NK-92 treated with Interleukin-12 subunit alpha and Interleukin-12 subunit beta, amount 100 ng/mL, for 24 hours (cell line): ENCODE results near the gene UBE3D.
"Not testable (repeated sequence)": the region's sequence is repeated elsewhere in the genome, so short reads cannot be mapped to it uniquely, and the experiment has no call there.

Experiments used
- DNase-seq: peaks from one replicate; lab custom pipeline; 2025; lab: John Stamatoyannopoulos, UW

UBE3D gene

DNA sequence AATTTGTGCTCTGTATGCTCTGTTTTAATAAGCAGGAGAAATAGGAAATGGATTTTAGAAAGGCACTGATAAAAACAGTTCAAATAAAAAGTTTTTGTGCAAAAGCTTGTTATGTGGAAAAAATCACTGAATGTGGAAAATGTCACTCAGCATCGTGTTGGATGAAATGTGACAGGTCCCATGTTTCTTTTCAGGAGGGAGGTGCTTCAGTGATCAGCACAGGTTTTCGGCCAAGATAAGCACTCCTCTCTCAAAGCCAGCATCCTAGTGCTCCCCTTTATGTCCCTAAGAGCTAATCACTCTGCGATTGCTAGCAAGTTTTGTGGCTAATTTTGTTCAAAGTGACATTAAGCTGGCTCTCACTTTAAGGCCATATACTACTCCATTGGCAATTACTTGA is 12.0 kb downstream of the UBE3D start:
- no peak for DNase-seq

DNA sequence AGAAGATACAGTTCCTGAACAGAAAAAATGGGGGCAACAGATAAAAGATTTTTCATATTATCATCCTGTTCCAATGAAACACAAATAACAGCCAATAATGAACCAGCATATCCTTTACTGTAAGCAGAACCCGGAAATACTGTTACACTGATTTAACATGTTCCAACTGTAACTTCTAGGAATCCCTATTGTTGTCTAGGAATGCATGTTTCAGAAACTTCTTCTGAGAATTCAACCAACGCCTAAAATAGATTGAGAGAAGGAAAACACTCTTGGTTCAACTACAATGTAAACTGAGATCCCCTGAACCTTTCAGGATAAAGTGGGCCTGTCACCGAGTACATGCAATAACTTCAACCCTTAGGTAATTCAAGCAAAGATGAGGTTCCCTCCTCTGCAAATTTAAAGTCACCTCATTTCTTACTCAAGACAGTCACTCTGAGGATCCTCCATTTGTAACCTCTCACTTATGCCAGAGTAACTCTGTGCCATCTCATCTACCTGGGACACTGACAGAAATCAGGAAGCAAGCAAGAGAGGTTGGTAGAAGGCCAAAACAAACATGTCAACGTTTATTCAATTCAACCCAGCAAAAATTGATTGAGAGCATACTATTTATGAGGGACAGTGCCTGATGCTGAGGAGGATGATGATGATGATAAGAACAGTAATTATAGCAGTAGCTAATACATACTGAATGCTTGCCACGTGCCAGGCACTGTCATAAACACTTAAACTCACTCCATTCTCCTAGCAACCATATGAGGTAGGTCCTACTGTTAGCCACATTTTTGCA is 14.1 kb downstream of the UBE3D start:
- DNase-seq: no peak

DNA sequence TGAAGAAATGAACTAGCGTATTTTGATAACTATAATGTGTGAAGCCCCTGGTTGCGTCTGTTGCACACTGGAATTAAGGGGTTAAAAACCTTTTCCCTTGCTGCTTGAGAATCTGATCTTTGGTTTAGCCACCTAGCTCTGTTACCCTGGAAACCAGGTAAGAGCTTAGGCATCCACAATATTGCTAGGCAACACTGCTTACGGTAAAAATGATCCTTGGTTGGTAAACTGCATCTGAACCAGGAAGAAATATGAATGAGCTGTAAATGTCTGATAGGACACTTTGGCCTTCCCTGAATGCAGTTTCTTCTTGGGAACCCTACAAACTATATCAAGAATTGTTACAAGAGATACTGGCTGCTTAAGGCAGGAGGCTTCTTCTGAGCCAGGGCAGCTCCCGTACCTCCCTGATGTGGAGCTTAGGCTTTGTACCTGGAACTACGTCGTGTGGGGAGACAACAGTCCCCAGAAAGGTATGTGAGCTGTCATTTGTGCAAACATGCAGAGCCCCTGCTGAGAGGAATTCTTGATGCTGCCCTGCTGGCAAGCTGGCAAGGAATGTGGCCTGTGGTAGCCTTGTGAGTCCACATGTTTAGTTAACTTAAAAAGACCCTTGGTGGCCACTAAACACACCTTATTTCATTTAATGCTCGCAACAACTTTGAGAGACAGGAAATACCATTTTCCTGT is 18.4 kb downstream of the UBE3D start:
- no peak for DNase-seq

DNA sequence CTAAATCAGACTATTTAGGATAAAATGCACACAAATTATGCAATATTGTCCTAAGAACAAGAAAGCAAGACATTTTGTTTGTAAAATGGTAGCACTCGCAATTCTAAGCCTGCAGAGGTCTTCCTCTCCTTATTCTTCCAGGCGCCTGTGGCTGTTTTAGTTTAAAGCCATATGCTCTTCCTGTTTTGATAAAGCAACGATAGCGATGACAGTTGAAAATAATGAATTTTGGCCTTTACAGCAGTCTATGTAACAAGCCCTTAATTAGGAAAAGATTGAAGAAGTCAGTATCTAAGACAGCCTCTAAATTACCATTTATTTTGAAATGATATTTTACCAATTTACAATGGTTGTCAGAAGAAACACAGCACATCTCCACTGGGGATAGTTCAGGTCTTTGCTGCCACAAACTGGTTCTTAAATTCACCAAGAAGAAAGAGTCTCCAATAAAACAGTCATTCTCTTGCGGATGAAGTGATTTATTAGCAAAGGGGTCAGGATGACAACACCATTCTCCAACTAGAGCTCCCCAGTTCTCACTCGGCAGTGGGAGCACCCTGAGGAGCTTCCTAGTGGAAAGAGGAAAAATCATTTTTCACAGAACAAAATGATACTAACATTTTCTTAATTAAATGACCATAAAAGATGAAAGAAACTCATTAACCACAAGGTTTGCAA is 21.4 kb downstream of the UBE3D start:
- DNase-seq: no peak

DNA sequence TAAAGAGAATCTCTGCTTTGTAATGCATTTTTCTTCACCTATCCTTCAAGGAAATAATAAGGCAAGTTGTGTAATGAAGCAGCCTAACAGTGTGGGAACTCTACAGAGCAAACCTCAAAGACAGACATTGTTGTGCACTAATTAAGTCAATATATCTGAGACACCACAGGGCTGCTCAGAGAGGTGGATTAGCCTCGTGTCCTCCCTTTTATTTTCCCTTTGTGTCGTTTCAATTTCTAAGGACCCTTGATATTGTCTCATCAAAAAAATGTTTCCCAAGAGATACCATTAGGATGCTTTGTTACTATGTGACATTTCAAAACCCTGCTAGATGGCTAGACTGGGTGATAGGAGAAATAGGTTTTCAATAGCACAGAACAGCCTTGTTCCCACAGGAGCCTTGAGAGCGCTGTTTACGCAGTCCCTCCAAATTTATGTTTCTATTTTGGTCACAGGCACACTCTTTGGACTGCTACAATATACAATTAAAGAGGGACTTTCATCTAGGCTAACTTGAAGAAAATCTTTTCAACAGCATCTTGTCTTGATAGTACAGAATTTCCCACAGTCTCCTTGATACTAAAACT is 23.1 kb downstream of the UBE3D start:
- no peak for DNase-seq

DNA sequence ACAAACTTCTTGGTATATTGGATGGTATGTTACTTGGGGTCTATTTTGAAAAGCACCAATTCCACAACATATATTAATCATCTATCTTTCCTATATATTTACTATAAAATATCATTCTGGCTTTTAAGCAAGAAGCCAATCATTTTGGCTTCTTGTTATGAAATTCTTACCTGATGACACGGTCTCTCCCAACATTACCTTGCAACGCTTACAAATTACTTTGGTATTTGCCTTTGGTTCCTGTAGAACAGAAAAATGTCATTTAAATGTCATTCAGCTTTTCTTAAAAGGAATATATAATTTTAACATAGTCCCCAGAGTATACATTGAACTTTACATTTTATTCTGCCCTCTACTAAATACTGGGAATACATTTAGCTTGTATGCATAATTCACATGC is 27.4 kb downstream of the UBE3D start:
- DNase-seq: no peak

DNA sequence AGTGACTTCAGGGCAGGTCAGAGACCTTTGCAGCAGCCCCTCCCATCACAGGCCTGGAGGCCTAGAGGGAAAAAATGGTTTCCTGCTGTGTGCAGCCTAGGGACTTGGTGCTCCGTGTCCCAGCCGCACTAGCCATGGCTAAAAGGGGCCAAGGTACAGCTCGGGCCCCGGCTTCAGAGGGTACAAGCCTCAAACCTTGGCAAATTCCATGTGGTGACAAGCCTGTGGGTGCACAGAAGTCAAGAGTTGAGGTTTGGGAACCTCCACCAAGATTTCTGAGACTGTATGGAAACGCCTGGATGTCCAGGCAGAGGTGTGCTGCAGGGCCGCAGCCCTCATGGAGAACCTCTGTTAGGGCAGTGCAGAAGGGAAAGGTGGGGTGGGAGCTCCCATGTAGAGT is 34.0 kb downstream of the UBE3D start:
- no peak for DNase-seq

DNA sequence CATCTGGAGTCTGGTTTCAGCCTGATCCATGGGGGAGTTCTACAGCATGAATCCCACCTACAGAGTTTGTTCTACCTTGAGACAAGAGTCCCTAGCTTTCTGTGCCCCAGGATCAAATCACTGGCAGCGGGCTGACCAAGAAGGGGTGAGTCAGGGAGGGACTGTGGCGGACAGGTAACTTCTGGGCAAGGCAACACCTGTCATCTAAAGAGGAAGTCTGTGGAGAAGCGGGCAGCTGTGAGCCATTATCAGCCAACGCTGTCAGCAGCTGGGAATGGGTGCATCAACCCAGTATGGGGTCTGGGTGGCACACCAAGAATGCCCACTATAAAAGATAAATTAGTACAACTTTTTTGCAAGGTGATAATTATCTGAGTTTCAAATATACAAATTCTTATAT is 45.9 kb downstream of the UBE3D start:
- no peak for DNase-seq

DNA sequence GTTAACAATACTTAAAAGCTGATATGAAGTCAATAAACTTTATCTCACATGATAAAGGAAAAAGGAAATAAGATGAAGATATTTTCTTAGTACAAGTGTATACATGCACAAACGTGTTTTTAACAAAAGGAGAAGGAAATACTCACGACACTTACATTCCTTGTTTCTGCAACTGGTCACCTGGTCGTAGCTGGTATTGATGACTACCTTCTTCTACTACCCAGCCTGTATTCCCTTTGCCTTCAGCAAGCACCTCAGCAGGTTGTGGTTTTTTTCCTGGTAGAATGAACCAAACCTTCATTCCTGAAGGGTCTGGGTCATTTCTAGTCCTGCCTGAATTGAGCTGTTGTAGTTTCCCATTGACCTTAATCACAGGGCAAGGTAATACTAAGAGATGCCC is 54.5 kb downstream of the UBE3D start:
- not testable (repeated sequence) for DNase-seq

DNA sequence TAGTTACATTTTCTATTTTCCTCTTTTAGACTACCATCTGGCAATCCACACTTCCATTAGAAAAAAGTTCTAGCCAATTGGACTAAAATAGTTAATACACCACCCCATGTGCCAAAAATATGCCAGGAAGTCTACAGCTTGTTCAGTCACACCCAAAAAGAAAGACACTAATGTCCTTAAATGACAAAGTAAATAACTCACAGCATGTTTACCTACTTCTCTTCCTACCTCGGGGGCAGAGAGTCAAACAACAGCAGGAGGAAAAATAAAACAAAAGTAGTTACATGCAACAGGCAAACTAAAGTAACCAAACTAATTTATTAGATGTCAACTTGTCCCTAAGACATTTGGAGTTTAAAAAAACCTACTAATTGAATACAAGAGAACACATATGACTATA is 57.0 kb downstream of the UBE3D start:
- DNase-seq: no peak

DNA sequence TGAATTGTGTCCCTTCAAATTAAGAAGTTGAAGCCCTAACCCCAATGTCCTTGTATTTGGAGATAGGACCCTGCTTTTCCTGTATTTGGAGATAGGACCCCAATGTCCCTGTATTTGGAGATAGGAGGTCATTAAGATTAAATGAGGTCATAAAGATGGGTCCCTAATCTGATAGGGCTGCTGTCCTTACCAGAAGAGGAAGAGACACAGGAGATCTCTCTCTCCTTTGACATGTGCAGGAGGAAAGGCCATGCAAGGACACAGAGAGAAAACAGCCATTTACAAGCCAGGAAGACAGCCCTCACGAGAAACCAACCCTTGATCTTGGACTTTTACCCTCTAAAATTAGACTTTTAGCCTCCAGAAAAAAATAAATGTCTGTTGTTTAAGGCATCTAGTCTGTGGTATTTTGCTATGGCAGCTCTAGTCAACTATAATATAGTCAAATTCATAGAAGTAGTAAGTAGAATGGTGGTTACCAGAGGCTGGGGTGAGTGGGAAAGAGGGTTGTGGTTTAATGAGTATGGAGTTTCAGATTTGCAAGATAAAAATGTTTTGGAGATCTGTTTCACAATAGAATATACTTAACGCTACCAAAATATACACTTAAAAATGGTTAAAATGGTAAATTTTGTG is 59.3 kb downstream of the UBE3D start:
- no peak for DNase-seq

DNA sequence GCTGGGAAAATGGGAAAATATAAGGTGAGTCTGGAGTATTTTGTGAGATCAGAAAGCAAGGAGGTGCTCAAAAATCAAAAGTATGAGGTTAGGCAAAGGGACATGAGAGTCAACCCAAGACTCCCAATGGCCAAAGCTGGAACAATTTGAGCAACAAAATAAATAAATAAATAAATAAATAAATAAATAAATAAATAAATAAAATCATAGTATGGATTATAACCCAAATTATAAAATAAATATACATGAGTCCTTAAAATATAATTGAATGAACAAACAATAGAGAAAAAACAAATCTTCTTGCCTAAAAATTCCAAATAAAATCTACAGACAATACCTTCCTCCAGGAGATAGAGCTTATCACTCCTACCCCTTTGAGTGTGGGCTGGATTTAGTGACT is 69.5 kb downstream of the UBE3D start:
- no peak for DNase-seq

DNA sequence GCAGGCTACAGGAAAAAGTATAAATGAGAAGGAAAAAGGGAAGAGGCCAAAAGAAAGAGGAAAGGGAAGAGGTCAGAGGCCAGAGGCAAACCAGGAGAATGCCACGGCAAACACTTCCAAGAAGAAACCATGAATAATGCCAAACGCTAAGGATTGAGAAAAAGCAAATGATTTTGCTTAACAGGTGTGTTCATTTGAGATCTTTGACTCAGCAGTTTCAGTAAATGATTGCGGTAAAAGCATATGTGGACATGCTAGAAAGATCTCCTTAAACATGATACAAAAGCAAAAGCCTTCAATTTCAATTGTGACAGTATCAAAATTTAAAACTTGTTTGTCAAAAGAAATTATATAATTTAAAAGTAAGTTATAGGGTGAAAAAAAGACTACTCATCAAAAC is 70.6 kb downstream of the UBE3D start:
- no peak for DNase-seq

DNA sequence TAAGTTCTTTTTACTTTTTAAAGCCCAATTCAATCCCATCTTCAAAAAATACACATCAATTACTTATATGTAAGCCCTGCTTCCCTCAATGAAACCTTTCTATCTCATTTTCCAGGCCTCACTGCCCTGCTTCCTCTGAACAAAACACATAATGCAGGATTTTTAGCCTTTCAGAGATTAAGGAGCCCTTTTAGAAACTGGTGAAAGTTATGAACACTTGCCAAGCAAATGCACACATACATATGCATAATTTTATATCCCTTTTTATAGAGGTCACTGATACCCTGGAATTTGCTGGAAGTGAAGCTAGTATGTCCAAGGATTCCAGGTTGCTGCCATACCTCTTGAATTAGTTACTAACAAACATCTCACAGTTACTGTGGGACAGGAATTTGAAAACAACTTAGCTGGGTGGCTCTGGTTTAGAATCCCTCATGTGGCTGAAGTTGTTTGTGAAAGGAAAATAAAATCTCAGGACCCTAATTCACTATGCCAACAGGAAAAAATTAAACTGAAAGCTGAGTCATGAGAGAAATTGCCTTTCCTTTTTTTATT is 75.8 kb downstream of the UBE3D start:
- DNase-seq: no peak

DNA sequence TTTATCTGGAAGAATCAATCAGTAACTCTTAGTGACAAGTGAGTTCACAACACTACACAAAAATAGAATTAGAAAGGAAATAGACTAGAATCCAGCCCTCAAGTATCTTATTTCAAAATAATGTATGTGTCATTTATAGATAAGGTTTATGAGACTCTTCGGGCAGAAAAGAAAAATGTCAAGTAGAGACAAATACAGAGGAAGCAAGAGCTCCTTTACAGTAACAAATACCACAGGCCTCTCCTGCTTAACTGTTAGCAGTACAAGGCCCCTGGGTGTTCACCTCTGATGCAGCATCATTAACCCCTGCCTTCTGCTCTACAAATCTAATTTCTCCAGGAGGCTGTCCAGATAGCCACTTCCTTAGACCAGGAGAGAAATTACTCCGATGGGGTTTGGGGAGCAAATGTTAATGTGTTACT is 76.7 kb downstream of the UBE3D start:
- DNase-seq: no peak

DNA sequence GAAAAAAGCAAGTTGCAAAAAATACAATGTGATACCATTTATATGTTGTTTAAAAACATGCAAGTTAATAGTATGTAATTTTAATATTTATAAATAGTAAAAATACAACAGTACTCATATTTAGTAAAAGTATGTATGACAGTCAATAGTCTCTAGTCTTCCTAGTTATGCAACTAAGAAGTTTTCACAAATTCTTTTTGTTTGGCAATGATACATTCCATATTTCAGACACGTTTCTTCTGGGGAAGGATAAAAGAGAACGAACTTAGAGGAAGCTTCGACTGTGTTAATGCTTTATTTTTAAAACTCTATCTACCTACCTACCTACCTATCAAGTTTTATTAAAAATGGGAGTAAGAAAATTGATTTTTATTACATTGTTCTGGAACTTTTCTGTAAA is 77.7 kb downstream of the UBE3D start:
- DNase-seq: no peak

DNA sequence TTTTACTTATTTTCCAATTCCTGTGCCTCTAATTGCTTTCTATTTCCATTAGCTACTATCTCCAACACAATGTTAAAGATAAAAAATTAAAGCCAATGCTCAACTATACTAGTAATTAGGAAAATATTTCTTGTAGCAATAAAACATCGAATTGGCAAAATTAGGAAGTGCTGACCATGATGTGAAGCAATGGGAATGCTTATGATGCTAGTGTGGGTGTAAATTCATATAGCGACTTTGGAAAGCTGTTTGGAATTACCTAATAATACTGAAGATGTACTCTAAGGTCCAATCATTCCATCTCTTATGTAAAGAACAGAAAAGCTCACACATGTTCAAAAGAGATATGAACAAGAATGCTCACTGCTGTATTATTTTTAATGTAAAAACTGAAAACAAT is 78.2 kb downstream of the UBE3D start:
- DNase-seq: no peak

DNA sequence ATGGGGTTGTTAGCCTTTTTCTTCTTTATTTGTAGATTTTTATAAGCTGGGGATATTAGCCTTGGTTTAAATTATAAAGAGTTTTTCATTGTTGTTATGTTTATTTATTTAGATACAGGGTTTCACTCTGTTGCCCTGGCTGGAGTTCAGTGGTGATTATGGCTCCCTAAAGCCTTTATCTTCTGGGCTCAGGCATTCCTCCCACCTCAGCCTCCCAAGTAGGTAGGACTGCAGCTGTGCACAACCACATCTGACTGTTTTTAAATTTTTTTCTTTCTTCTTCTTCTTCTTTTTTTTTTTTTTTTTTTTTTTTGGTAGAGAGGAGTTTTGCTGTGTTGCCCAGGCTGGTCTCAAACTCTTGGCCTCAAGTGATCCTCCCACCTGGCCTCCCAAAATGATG is 80.9 kb downstream of the UBE3D start:
- DNase-seq: no peak

DNA sequence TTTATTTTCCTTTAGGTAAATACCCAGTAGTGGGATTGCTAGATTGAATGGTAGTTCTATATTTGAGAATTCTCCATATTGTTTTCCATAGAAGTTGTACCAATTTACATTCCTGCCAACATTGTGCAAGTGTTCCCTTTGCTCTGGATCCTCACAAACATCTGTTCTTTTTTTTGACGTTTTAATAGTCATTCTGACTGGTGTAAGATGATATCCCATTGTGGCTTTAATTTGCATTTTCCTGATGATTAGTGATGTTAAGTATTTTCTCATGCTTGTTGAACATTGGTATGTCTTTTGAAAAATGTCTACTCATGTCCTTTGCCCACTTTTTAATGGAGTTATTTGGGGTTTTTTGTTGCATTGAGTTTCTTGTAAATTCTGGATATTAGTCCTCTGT is 85.6 kb downstream of the UBE3D start:
- DNase-seq: no peak

DNA sequence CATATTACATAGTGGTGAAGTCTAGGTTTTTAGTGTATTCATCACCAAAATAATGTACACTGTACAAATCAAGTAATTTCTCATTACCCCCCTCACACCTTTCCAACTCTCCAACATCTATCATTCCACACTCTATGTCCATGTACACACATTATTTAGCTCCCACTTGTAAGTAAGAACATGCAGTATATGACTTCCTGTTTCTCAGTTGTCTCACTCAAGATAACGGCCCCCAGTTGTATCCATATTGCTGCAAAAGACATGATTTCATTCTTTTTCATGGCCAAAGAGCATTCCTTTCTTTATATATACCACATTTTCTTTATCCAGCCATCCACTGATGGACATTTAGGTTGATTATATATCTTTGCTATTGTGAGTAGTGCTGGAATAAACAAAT is 86.0 kb downstream of the UBE3D start:
- DNase-seq: no peak

DNA sequence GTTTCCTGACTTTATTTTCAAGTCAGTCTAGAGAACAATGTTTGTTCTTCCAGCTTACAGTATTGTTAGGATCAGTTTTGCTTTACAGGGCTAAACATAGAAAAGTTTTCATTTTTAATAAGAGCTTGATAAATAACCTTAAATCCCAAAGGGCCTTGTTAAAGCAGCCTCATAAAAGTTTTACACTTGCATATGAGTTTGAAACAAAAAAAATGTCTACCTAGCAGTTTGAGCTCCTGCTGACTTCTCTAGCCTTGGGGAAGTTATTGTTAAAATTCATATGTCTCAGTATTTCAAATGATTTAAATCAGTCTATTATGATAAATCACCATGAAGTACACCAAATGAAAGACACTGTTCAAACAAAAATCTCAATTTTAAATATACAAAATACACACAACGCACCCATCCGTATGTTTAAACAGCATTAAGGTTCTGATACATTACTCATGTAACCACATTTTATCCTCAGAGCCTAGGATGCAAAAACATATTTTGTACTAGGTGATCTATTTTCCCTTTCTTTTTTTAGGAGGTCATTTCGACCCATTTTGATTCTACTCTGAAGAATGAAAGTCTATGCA is 87.2 kb downstream of the UBE3D start:
- DNase-seq: no peak

DNA sequence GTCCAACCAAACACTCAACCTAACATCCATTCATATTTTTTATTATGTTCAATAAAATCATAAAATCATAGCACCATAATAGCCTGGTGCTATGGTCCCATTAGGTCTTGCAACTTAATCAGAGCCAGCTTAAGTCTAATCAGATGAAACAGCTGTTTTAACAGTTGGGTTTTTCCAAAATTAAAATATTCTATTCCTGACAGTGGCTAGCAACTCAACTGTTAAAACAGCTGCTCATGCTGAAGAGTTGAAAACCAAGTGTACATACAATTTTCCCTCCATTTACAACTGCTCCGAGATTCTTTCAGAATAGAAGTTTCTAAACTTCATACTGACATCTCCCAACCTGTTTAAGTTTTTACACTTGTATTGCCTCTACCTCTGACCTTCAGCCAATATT is 89.5 kb downstream of the UBE3D start:
- no peak for DNase-seq
